ENCODE data around the gene SLC5A1. TPM values are rescaled to one million over a fixed set of nuclear protein-coding genes. Genes with fewer than 3 reads are reported as not detected.
"Not testable (repeated sequence)": the region's sequence is repeated elsewhere in the genome, so short reads cannot be mapped to it uniquely, and the experiment has no call there.

Gene SLC5A1
- total RNA-seq, 4 donors from 2014 or later = 0.38 to 20.6 (median 11.3) TPM

GRCh38 chr22:32158712-32159533 lies 115.9 kb downstream of the SLC5A1 start, which contains the start of gene C22orf42:
TSS of gene C22orf42 (minus strand) at chr22:32159303. CDS start at chr22:32159215, 88 bp downstream.
- H3K36me3 ChIP-seq = no peaks in the 10 kb centered on the region
- 48 to 72% methylated on average over 7 to 10 of the region's 12 CpGs for WGBS, 2 donors
- no peaks in the 10 kb centered on the region for H3K9me3 ChIP-seq
- no peak within 1 kb of the TSS for H3K4me3 ChIP-seq
- H3K4me1 ChIP-seq = no peaks in the 10 kb centered on the region
- intact Hi-C loops (cut with DNase I) = no loop called here
- DNase-seq = no peak
- H3K27me3 ChIP-seq = peaks cover 0 to 30% (median 0%) of the 10 kb centered on the region in 4 donors
- H3K27ac ChIP-seq = no peak within 1 kb of the TSS
- TF ChIP-seq CTCF (IDR thresholded peaks at IDR 0.05) (no peak), POLR2A (IDR thresholded peaks at IDR 0.05) (no peak)

- H3K4me1 ChIP-seq; H3K9me3 ChIP-seq; H3K27ac ChIP-seq; intact Hi-C loops (cut with DNase I); DNase-seq; H3K4me3 ChIP-seq; H3K36me3 ChIP-seq: not testable (repeated sequence)
- 74 to 80% methylated on average over 5 of the region's 5 CpGs for WGBS, 2 donors
- H3K27me3 ChIP-seq = peaks cover 0 to 36% (median 0%) of the 10 kb centered on the region in 4 donors
Observed at GRCh38 chr22:32160411-32160810, 117.3 kb downstream of the SLC5A1 start.

Small RNA genes within 50 kb of the gene (small RNA-seq; reads per million reads assigned to genes)
- 0 reads per million in 4 donors for gene AP1B1P2

Other genes with a start within 250 kb of the SLC5A1 start
- gene YWHAH, start 98.7 kb upstream of the SLC5A1 start, total RNA-seq = 10 to 100 TPM; 42.4 to 63.2 (median 54.2) TPM
- gene C22orf42, start 116.0 kb downstream of the SLC5A1 start, total RNA-seq = not detected
- not detected for gene RFPL2, start 161.8 kb downstream of the SLC5A1 start, total RNA-seq
- gene SLC5A4, start 212.1 kb downstream of the SLC5A1 start, total RNA-seq = under 1 TPM in 3 of 4 donors, not detected in 1; 0.23 to 0.40 (median 0.38) TPM